ENCODE data around the gene COA8.

Gene COA8

DNA sequence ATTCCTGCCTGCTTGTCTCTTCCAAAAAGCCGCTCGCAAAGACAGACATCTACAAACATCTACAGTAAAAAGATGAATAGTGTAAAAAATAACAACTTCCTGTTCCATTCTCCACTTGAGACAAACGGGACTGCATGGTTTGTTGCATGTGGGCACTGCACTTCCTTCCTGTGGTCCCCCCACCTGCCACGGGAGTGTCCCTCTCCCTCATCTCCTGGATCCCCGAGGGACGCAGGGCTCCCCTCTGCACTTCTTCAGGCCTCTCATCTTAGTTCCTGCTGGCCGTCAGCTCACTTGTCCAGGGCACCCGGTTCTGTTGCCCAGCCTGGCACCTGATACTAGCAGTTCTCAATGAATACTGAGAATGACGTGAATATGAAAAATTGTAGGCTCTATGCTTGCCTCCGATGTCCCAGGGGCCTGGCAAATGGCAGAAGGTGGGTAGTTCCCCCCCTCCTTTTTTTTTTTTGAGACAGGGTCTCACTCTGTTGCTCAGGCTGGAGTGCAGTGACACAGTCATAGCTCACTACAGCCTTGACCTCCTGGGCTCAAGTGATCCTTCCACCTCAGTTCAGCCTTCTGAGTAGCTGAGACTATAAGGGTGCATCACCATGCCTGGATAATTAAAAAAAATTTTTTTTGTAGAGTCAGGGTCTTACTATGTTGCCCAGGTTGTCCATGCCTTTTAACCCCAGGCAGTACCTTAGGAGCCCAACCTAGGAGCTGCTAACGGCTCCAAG is 62.8 kb downstream of the COA8 start:
- no peak for DNase-seq (ENCODE audit: low spot score)

GRCh38 chr14:103626146-103626850 is 63.5 kb downstream of the COA8 start:
- DNase-seq (ENCODE audit: low spot score) = no peak

DNA sequence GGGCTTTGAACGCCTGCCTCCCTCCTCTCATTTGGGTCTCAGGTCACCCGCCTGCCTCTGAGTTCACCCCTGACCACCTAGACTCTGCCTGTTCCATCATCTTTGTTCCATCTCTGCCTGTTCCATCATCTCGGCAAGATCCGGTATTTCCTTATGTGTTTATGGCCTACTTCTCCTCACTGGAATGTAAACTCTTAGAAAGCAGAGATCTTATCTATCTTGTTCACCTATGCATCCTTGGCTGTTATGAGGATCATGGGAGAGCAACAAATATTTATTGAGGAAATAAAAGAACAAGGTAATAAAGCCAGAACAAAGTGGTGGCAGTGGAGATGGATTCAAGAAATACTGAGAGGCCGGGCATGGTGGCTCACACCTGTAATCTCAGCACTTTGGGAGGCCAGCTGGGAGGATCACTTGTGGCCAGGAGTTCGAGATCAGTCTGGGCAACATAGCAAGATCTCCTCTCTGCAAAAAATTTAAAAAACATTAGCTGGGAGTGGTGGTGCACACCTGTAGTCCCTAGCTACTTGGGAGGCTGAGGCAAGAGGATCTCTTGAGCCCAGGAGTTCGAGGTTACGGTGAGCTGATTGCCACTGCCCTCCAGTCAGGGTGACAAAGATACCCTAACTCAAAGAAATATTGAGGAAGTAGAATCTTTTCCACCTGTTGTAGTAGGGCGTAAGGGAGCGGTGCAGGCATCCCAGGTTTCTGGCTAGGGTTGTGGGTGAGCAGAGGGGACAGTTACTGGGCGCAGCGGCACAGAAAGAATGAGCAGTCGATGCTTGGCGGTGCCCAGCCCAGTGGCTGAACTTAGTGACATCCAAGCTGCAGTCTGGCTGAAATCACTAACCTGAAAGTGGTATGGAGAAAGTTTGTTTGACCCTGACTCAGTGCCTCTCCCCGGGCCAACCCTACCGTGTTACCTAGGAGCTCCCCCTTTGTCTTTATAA is 64.6 kb downstream of the COA8 start:
- DNase-seq (ENCODE audit: low spot score) = no peak

GRCh38 chr14:103628221-103628683 is 65.5 kb downstream of the COA8 start:
- peak; percentile 81 for DNase-seq (ENCODE audit: low spot score)

DNA sequence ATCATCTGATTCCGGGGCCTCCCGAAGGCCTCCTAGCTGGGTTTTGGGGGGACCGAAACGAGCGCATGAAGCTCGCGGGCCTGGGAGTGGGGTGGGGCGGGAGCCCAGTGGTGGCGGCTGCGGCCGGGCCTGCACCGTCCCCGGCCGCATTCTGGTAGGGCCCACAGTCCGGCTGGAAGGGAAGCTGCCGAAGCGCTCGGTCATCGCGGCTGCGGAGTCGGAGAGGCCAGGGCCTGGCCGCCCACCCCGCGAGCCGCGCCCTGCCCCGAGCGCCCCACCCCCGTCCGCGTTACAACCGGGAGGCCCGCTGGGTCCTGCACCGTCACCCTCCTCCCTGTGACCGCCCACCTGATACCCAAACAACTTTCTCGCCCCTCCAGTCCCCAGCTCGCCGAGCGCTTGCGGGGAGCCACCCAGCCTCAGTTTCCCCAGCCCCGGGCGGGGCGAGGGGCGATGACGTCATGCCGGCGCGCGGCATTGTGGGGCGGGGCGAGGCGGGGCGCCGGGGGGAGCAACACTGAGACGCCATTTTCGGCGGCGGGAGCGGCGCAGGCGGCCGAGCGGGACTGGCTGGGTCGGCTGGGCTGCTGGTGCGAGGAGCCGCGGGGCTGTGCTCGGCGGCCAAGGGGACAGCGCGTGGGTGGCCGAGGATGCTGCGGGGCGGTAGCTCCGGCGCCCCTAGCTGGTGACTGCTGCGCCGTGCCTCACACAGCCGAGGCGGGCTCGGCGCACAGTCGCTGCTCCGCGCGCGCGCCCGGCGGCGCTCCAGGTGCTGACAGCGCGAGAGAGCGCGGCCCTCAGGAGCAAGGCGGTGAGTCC is 66.1 kb downstream of the COA8 start, which contains the start of gene KLC1:
TSS of gene KLC1 (plus strand) at position 528 of the 819 bp plus-strand sequence. CDS start 25,354 bp downstream, outside the sequence.
- peak; percentile 84 for DNase-seq (ENCODE audit: low spot score)

- peak; percentile 36 for DNase-seq (ENCODE audit: low spot score)
Observed at GRCh38 chr14:103629503-103630121, 66.9 kb downstream of the COA8 start.

GRCh38 chr14:103630364-103631108 is 67.8 kb downstream of the COA8 start:
- peak; percentile 19 for DNase-seq (ENCODE audit: low spot score)

DNA sequence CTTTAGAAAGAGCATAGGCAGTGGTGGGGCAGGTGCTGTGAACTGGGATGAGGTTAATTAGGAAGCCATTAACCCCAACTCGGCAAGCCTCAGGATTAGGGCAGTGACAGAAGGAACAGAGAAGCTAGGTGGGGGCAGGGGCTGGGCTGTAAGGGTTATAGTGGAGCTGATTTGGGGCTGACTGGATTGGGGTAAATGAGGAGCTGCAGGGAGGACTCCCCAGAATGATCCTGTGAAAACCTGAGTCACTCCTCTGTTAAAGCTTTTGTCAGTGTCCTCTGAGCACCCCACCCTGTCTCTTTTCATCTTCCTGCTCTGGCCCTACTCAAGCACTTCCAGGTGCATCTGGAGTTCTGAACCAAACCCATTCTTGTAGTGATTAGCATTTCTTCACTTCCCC is 70.6 kb downstream of the COA8 start:
- DNase-seq (ENCODE audit: low spot score) = no peak

DNA sequence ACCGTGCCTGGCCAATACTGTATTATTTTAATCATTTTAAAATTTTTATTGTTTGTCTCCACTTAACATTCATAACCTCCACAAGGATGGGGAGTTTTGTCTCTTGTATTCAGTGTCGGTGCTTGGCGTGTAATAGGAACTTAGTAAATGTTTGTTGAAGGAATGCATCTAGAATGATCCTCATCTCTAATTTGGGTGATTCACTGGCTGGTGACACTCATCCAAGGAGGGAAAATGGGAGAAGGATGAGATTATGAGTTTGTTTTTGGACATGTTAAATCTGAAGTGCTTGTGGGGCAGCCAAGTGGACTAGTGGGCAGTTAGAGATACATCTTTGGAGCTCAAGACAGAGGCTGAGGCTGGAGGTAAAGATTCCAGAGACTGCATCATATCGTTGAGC is 71.4 kb downstream of the COA8 start:
- DNase-seq (ENCODE audit: low spot score) = no peak

- DNase-seq (ENCODE audit: low spot score) = no peak
Observed at GRCh38 chr14:103638594-103638993, 75.8 kb downstream of the COA8 start.

All from hematopoietic multipotent progenitor cell treated with erythropoietin and hydrocortisone succinate and interleukin-3 and kit ligand, for 17 days (in vitro differentiated cells).